Measurements from ENCODE around the gene TANGO6.

GRCh38 chr16:68814516-68814915 lies 28.8 kb upstream of the TANGO6 start:
- no peak for TF ChIP-seq ARNT (IDR thresholded peaks at IDR 0.05)
- TF ChIP-seq NFRKB (IDR thresholded peaks at IDR 0.05): no peak
